ENCODE measurements around the gene SRGAP2C.
"Not testable (repeated sequence)": the region's sequence is repeated elsewhere in the genome, so short reads cannot be mapped to it uniquely, and the experiment has no call there.

Gene SRGAP2C

DNA sequence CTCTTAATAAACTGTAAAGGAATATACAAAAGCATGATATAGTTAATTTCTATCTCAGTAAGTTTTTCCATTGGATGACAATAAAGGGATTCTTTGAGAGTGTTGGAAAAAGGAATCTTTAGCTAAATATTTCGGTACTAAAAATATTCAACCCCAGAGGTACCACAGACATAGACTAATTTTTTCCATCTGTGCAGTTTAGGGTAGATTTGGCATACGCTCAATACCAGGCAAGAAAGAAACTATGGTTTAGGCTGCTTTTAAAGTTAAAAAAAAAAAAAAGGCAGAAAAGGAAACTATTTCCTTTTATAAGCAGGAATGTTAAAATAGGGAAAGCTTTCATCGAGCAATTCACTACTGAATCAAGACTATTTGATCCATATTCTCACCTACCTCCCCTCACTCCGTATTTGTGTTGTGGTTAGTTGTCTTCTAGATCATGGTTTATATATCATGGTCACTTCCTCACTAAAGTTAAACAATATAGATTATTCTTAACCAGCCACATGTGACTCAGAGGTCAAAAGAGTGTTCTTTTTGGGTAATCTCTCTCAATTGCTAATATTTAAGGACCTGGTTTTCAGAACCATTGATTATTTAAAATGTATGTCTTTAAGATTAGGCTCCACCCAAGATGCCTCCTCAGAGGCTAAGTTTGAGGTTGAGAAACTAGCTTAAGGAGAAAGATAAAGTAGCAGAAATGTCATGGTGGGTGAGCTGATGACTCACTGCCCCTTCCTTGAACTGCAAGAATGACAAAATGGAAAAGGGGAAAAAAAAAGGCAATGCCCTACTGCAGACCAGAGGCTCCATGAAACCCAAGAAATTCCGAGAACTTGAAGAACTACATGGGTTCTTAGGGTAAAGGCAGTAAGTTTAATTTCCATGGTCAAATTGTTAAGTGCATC, 20.7 kb upstream of the SRGAP2C start:
- H3K9me3 ChIP-seq (ENCODE audit: control insufficient read depth, low read depth, low read length); H3K27me3 ChIP-seq (ENCODE audit: control insufficient read depth, insufficient read depth, low read length); H3K27ac ChIP-seq (ENCODE audit: low read length); H3K4me1 ChIP-seq (ENCODE audit: control insufficient read depth, low read depth, low read length); H3K9ac ChIP-seq (ENCODE audit: low read length); H3K4me3 ChIP-seq (ENCODE audit: low read length); H3K36me3 ChIP-seq (ENCODE audit: control insufficient read depth, low read depth, low read length): not testable (repeated sequence)

DNA sequence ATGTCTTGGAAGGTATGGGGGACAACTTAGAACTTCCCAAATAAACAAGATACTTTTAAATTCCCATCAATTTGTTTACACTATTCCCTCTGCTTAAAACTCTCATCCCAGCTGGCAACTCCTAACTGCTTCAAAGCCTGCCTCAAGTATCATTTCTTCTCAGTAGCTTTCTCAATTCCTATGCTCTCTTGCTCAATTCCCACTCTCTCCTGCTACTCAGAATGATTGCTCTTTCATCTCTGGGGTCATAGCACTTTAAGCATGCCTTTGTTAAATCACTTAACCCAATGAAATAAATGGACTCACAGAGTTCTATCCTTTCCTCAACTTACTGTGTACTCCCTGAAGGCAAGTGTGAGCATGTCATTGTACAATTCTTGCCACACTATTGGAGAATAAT, 19.5 kb upstream of the SRGAP2C start:
- H3K27ac ChIP-seq (ENCODE audit: low read length); H3K9me3 ChIP-seq (ENCODE audit: control insufficient read depth, low read depth, low read length); H3K4me1 ChIP-seq (ENCODE audit: control insufficient read depth, low read depth, low read length); H3K36me3 ChIP-seq (ENCODE audit: control insufficient read depth, low read depth, low read length); H3K9ac ChIP-seq (ENCODE audit: low read length); H3K27me3 ChIP-seq (ENCODE audit: control insufficient read depth, insufficient read depth, low read length); H3K4me3 ChIP-seq (ENCODE audit: low read length): not testable (repeated sequence)

DNA sequence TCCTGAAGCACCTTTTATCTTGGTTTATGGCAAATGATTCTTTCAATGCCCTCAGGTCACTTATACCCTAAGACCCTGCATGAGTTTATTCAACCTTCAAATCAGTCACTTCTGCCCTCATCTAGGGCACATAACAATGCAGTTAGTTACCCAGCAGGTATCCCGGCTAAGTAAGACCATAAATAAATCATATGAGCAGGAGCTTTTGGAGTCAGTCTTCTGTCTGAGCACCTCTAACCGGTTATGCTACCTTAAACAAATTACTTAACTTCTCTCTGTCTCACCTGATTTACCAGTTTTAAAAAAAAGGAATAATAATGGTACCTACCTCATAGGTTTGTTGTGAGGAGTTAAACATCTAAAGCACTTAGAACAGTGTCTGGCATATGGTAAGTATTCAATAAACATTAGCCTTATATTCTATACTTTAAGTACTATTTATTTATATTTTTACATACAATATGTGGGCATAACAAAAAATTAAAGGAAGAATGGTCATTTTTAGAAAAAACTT, 17.5 kb upstream of the SRGAP2C start:
- not testable (repeated sequence) for H3K36me3 ChIP-seq (ENCODE audit: control insufficient read depth, low read depth, low read length); H3K4me1 ChIP-seq (ENCODE audit: control insufficient read depth, low read depth, low read length); H3K27me3 ChIP-seq (ENCODE audit: control insufficient read depth, insufficient read depth, low read length); H3K4me3 ChIP-seq (ENCODE audit: low read length); H3K9me3 ChIP-seq (ENCODE audit: control insufficient read depth, low read depth, low read length); H3K9ac ChIP-seq (ENCODE audit: low read length); H3K27ac ChIP-seq (ENCODE audit: low read length)

DNA sequence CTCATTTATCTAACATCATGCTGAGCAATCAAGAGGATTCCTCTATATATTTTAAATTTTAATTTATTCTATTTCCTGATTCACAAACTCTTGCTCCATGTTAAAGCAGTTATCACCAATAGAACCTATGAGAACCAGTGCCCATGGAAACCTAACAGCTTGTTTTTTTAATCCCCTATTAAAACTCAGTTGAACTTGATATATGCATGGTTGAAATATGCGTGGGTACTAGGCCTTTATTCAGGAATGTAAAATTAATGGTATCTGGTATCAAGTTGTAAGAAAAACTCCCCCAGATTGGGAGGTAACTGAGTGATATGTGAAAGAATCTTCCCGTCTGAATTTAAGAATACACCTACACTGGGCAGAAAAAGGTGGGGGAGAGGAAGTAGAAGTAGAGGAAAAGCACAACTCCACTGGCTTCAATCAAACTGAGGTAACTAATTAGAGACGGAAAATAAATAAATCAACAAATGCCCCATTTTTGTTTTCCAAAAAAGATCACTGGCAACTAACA, 16.6 kb upstream of the SRGAP2C start:
- H3K27ac ChIP-seq (ENCODE audit: low read length); H3K9me3 ChIP-seq (ENCODE audit: control insufficient read depth, low read depth, low read length); H3K9ac ChIP-seq (ENCODE audit: low read length); H3K4me1 ChIP-seq (ENCODE audit: control insufficient read depth, low read depth, low read length); H3K4me3 ChIP-seq (ENCODE audit: low read length); H3K36me3 ChIP-seq (ENCODE audit: control insufficient read depth, low read depth, low read length); H3K27me3 ChIP-seq (ENCODE audit: control insufficient read depth, insufficient read depth, low read length): not testable (repeated sequence)

DNA sequence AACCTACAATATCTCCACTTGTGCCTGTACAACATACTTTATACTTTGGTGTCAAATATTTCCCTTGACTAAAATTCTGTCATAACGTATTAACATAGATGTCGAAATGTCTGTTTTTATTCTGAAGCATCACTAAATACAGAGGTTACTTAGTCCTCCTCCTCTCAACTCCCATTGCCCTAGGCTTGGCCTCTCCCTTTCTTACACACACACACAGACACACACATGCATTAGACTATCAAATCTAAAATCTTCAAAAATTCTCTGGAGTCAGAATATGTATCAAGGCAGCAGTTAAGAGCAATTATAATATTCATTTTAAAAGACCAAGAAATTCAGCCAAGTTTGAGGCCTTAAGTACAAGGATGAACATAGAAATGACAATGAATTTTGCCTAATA, 8.1 kb upstream of the SRGAP2C start:
- not testable (repeated sequence) for H3K27ac ChIP-seq (ENCODE audit: low read length); H3K27me3 ChIP-seq (ENCODE audit: control insufficient read depth, insufficient read depth, low read length); H3K9ac ChIP-seq (ENCODE audit: low read length); H3K9me3 ChIP-seq (ENCODE audit: control insufficient read depth, low read depth, low read length); H3K4me3 ChIP-seq (ENCODE audit: low read length); H3K36me3 ChIP-seq (ENCODE audit: control insufficient read depth, low read depth, low read length); H3K4me1 ChIP-seq (ENCODE audit: control insufficient read depth, low read depth, low read length)

DNA sequence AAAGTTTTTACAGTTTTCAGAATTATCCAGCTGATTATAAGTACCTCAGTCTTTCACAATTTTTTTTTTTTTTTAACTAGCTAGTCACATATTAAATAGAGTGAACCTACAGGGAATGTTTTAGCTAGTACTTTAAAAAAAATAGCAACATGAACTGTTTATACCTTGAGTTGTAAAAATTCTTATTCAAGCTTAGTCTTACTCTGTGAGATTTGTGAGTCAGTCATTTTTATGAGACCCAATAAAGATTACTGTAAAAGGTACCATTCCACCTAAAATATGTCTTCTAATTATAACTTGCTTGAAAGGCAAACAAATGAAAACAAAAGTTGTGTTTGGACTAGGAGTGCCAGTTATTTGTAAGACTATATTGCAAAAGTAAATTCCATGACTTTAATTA, 6.6 kb upstream of the SRGAP2C start:
- H3K27me3 ChIP-seq (ENCODE audit: control insufficient read depth, insufficient read depth, low read length); H3K9me3 ChIP-seq (ENCODE audit: control insufficient read depth, low read depth, low read length); H3K9ac ChIP-seq (ENCODE audit: low read length); H3K4me3 ChIP-seq (ENCODE audit: low read length); H3K27ac ChIP-seq (ENCODE audit: low read length); H3K4me1 ChIP-seq (ENCODE audit: control insufficient read depth, low read depth, low read length); H3K36me3 ChIP-seq (ENCODE audit: control insufficient read depth, low read depth, low read length): not testable (repeated sequence)

DNA sequence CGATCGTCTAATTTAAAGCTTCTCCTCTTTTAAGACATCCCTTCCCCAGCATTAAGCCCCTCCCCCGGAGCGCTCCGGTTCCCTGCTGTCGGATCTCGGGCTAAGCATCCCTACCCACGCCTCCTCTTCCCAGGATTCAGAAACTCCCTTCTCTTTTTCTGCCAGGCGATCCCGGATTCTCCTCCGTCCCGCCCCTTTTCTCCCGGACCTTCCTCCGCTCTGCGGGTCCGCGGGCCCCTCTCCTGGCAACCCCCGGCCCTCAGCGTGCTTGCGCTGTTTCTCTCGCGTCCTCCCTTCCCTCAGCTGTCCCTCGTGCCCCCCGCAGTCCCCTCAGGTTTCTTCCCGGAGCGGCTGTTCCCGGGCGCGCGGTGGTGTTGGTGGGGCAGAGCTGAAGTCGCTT, 908 bp upstream of the SRGAP2C start:
- not testable (repeated sequence) for H3K27ac ChIP-seq (ENCODE audit: low read length); H3K4me1 ChIP-seq (ENCODE audit: control insufficient read depth, low read depth, low read length); H3K9me3 ChIP-seq (ENCODE audit: control insufficient read depth, low read depth, low read length); H3K9ac ChIP-seq (ENCODE audit: low read length); H3K36me3 ChIP-seq (ENCODE audit: control insufficient read depth, low read depth, low read length); H3K27me3 ChIP-seq (ENCODE audit: control insufficient read depth, insufficient read depth, low read length)
- H3K4me3 ChIP-seq (ENCODE audit: low read length): peak overlapping the region; percentile 50

DNA sequence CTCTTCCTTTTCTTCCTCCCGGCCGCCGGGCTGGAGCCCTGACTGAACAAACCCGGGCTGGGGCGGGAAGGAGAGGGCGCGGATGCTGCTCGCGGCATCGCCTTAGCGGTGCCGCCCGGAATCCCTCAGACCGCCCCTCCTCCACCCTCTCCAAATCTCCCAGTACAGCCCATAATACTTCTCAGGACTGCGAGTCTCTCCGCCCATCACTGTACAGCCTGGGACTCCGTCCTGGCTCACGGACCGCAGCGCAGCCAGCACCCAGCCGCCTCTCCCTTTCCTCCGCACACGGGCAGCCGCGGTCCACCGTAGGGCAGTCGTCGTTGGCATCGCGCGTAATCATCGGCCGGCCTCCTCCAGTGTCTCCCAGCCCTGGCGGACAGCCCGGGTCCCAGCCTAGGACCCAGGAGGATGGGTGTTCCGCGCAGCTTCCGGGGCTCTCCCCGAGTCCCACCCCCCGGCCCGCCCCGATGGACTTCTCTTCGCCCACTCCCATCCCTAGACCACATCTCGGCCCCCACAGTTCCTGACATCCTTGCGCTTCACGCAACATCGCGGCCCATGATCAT, 449 bp downstream of the SRGAP2C start:
- H3K9ac ChIP-seq (ENCODE audit: low read length); H3K27me3 ChIP-seq (ENCODE audit: control insufficient read depth, insufficient read depth, low read length); H3K4me1 ChIP-seq (ENCODE audit: control insufficient read depth, low read depth, low read length); H3K27ac ChIP-seq (ENCODE audit: low read length); H3K36me3 ChIP-seq (ENCODE audit: control insufficient read depth, low read depth, low read length); H3K9me3 ChIP-seq (ENCODE audit: control insufficient read depth, low read depth, low read length): not testable (repeated sequence)
- peak overlapping the region; percentile 39 for H3K4me3 ChIP-seq (ENCODE audit: low read length)

DNA sequence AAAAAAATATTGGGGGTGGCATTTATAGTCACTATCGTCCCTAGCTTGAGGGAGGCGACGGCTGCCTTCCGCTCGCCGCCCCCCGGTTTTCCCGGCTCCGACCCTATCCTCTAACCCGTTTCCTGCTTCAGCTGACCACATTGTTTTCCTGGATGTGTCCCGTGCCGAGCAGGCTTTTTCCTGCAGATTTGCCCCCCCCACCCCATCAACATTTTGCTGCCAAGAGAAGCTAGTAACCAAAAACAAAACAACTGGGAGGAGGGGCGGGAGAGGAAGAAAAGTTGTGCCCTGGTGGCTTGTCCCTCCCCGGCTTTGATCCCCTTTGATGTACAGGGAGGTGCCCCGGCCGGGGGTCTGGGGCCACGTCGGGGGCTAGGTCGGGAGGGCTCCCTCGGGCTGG, 1.4 kb downstream of the SRGAP2C start:
- not testable (repeated sequence) for H3K36me3 ChIP-seq (ENCODE audit: control insufficient read depth, low read depth, low read length); H3K4me3 ChIP-seq (ENCODE audit: low read length); H3K9me3 ChIP-seq (ENCODE audit: control insufficient read depth, low read depth, low read length); H3K27ac ChIP-seq (ENCODE audit: low read length); H3K27me3 ChIP-seq (ENCODE audit: control insufficient read depth, insufficient read depth, low read length); H3K4me1 ChIP-seq (ENCODE audit: control insufficient read depth, low read depth, low read length); H3K9ac ChIP-seq (ENCODE audit: low read length)

DNA sequence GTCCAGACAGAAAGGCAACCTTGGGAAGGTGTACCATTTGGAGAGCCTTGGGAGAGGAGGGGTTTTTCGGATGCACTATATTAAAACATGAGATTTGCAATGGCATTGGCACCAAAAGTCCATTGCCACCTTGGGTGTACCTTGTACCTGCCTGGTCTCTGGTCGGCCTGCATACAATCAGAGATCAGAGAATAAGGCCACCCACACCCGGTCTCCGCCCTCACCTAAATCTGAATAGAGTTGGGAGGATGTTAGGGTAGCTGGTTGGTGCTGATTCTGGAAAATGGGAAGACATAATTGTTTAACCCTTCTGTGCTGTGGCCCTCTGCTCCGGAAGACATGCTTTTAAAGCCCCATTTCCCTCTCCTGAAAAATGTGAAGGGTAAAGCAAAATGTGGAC, 3.1 kb downstream of the SRGAP2C start:
- not testable (repeated sequence) for H3K4me1 ChIP-seq (ENCODE audit: control insufficient read depth, low read depth, low read length); H3K9me3 ChIP-seq (ENCODE audit: control insufficient read depth, low read depth, low read length); H3K27me3 ChIP-seq (ENCODE audit: control insufficient read depth, insufficient read depth, low read length); H3K4me3 ChIP-seq (ENCODE audit: low read length); H3K9ac ChIP-seq (ENCODE audit: low read length); H3K27ac ChIP-seq (ENCODE audit: low read length); H3K36me3 ChIP-seq (ENCODE audit: control insufficient read depth, low read depth, low read length)

DNA sequence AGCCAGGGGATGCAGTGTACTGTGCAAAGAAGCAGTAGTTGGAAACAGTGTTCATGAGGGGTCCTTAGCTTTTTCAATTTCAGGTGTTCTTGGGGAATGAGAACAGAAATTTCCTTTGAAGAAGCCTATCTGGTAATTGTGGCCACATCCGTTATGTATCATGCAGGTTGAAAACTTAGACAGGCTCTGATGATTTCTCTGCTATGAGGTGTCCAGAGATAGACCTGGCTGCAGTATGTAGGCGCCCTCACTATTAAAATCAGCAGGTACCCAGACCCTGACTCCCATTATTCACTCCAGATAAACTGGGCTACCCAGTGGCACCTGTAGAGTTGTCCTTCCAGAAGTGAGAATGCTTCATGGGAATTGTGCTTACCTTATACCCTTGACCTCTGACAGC, 7.7 kb downstream of the SRGAP2C start:
- H3K4me3 ChIP-seq (ENCODE audit: low read length); H3K36me3 ChIP-seq (ENCODE audit: control insufficient read depth, low read depth, low read length); H3K9me3 ChIP-seq (ENCODE audit: control insufficient read depth, low read depth, low read length); H3K27me3 ChIP-seq (ENCODE audit: control insufficient read depth, insufficient read depth, low read length); H3K4me1 ChIP-seq (ENCODE audit: control insufficient read depth, low read depth, low read length); H3K27ac ChIP-seq (ENCODE audit: low read length); H3K9ac ChIP-seq (ENCODE audit: low read length): not testable (repeated sequence)

Measured in iPS-18a (cell line).